Prostate gland (tissue), 2 donors: ENCODE results near the gene H6PD. TPM values are rescaled to one million over a fixed set of nuclear protein-coding genes. Genes with fewer than 3 reads are reported as not detected.

Source experiments
- DNase-seq: peaks from one replicate; pipeline ENCODE4 v3.0.0-alpha.2; 2019; ENCODE audit warnings: low spot score
- H3K27ac ChIP-seq, 2 donors: fragments of 200-600 bp; sonication (generic); 2 replicates each; pipeline ENCODE4 v1.5.1; 2017 to 2019
- H3K27me3 ChIP-seq: fragments of 200-600 bp; sonication (generic); replicated peaks from 2 replicates; pipeline ENCODE4 v1.5.1; 2019; ENCODE audit not compliant: insufficient read depth
- H3K36me3 ChIP-seq, 2 donors: fragments of 200-600 bp; sonication (generic); 1 replicate in 1 of 2; 2 replicates in 1 of 2; pipeline versions ENCODE4 v1.5.1 to v1.8.1; 2017 to 2019
- H3K4me1 ChIP-seq: fragments of 200-600 bp; sonication (generic); replicated peaks from 2 replicates; pipeline ENCODE4 v1.5.1; 2019
- H3K4me3 ChIP-seq, 2 donors: fragments of 200-600 bp; sonication (generic); 2 replicates each; pipeline ENCODE4 v1.5.1; 2017 to 2019
- H3K9me3 ChIP-seq: fragments of 200-600 bp; sonication (generic); 2 replicates; pipeline ENCODE4 v1.5.1; 2017
- CTCF ChIP-seq, 4 experiments: fragments of 200-600 bp in 2 of 4; fragments of 450-650 bp in 2 of 4; sonication (generic) in 2 of 4; IDR thresholded peaks; 1 replicate in 3 of 4; 2 replicates in 1 of 4; pipeline ENCODE4 v1.5.1; 2016 to 2019; ENCODE audit warnings: antibody characterized with exemption in 4 of 4, mild to moderate bottlenecking in 2 of 4, moderate library complexity in 2 of 4
- POLR2A ChIP-seq: fragments of 450-650 bp; IDR thresholded peaks from one replicate; pipeline ENCODE4 v1.6.1; 2016; ENCODE audit warnings: antibody characterized with exemption, mild to moderate bottlenecking
- POLR2AphosphoS5 ChIP-seq: sonication (generic); formaldehyde crosslinking; IDR thresholded peaks from one replicate; pipeline ENCODE4 v1.6.1; 2017; ENCODE audit warnings: antibody characterized with exemption
- WGBS: methylation state at CpG from one replicate; pipeline ENCODE4 v1.1.5; 2018; 5-methylcytosine and 5-hydroxymethylcytosine counted together
- intact Hi-C: fragments of 100-400 bp; cut with DNase I; formaldehyde crosslinking; loops from one replicate; pipeline ENCODE4 v1.14.2; 2022
- total RNA-seq, 2 donors: library from RNA; depleted of rRNA; stranded (reverse); fragments of >200 nt; gene quantifications; one replicate each; pipeline ENCODE4 v1.1.0, GENCODE V29; 2016

H6PD gene
- total RNA-seq, 2 donors from 2014 or later = 52.8 to 88.8 TPM

- Histone ChIP-seq H3K4me3 (no peak overlapping the region), H3K27ac (no peak overlapping the region), H3K9me3 (no peaks in the 10 kb centered on the region), H3K4me1 (no peaks in the 10 kb centered on the region), H3K36me3 (no peaks in the 10 kb centered on the region), H3K27me3 (no peaks in the 10 kb centered on the region)
- TF ChIP-seq POLR2A = no peak
- no peak for TF ChIP-seq POLR2AphosphoS5
- no peak for TF ChIP-seq CTCF (IDR thresholded peaks at IDR 0.05)
- WGBS = 76% methylated on average over 11 of the region's 11 CpGs
- intact Hi-C loops = no loop called here
- no peak for DNase-seq
These were observed 36.7 kb downstream of the H6PD start for GRCh38 chr1:9271283-9271682.

GRCh38 chr1:9271861-9272595 lies 37.5 kb downstream of the H6PD start:
- Histone ChIP-seq H3K27ac (no peak overlapping the region), H3K27me3 (no peaks in the 10 kb centered on the region), H3K4me1 (no peaks in the 10 kb centered on the region), H3K4me3 (no peak overlapping the region), H3K36me3 (no peaks in the 10 kb centered on the region), H3K9me3 (no peaks in the 10 kb centered on the region)
- intact Hi-C loops = no loop called here
- DNase-seq = no peak
- no peak for TF ChIP-seq POLR2A
- no peak for TF ChIP-seq POLR2AphosphoS5
- no peak for TF ChIP-seq CTCF (IDR thresholded peaks at IDR 0.05)
- WGBS = 94% methylated on average over 22 of the region's 24 CpGs

GRCh38 chr1:9273177-9273576 lies 38.6 kb downstream of the H6PD start:
- Histone ChIP-seq H3K4me3 (no peak overlapping the region), H3K27me3 (no peaks in the 10 kb centered on the region), H3K9me3 (no peaks in the 10 kb centered on the region), H3K27ac (no peak overlapping the region), H3K4me1 (no peaks in the 10 kb centered on the region), H3K36me3 (no peaks in the 10 kb centered on the region)
- TF ChIP-seq POLR2A (no peak), POLR2AphosphoS5 (no peak), CTCF (IDR thresholded peaks at IDR 0.05) (no peak)
- intact Hi-C loops = no loop called here
- DNase-seq = no peak
- WGBS = 86% methylated on average over 11 of the region's 11 CpGs

- Histone ChIP-seq H3K4me3 (no peak overlapping the region), H3K9me3 (no peaks in the 10 kb centered on the region), H3K36me3 (no peaks in the 10 kb centered on the region), H3K27me3 (no peaks in the 10 kb centered on the region), H3K4me1 (no peaks in the 10 kb centered on the region), H3K27ac (no peak overlapping the region)
- WGBS = 85% methylated on average over 10 of the region's 10 CpGs
- intact Hi-C loops = no loop called here
- DNase-seq = no peak
- TF ChIP-seq CTCF (IDR thresholded peaks at IDR 0.05) = no peak
- TF ChIP-seq POLR2A = no peak
- TF ChIP-seq POLR2AphosphoS5 = no peak
These were observed 40.6 kb downstream of the H6PD start for GRCh38 chr1:9275161-9275560.

GRCh38 chr1:9275567-9276034 lies 41.0 kb downstream of the H6PD start:
- H3K9me3 ChIP-seq = no peaks in the 10 kb centered on the region
- no peaks in the 10 kb centered on the region for H3K27me3 ChIP-seq
- no peaks in the 10 kb centered on the region for H3K4me1 ChIP-seq
- DNase-seq = no peak
- intact Hi-C loops = no loop called here
- no peak overlapping the region for H3K27ac ChIP-seq
- TF ChIP-seq CTCF (IDR thresholded peaks at IDR 0.05) = no peak
- TF ChIP-seq POLR2AphosphoS5 = no peak
- TF ChIP-seq POLR2A = no peak
- WGBS = 58% methylated on average over 12 of the region's 12 CpGs
- H3K36me3 ChIP-seq = no peaks in the 10 kb centered on the region
- no peak overlapping the region for H3K4me3 ChIP-seq
